ENCODE data around the gene CCDC127. TPM values are rescaled to one million over a fixed set of nuclear protein-coding genes. Genes with fewer than 3 reads are reported as not detected.
"Not testable (repeated sequence)": the region's sequence is repeated elsewhere in the genome, so short reads cannot be mapped to it uniquely, and the experiment has no call there.

The CCDC127 gene
- total RNA-seq, 1 donor from 2014 or later, result 6.5 TPM

DNA sequence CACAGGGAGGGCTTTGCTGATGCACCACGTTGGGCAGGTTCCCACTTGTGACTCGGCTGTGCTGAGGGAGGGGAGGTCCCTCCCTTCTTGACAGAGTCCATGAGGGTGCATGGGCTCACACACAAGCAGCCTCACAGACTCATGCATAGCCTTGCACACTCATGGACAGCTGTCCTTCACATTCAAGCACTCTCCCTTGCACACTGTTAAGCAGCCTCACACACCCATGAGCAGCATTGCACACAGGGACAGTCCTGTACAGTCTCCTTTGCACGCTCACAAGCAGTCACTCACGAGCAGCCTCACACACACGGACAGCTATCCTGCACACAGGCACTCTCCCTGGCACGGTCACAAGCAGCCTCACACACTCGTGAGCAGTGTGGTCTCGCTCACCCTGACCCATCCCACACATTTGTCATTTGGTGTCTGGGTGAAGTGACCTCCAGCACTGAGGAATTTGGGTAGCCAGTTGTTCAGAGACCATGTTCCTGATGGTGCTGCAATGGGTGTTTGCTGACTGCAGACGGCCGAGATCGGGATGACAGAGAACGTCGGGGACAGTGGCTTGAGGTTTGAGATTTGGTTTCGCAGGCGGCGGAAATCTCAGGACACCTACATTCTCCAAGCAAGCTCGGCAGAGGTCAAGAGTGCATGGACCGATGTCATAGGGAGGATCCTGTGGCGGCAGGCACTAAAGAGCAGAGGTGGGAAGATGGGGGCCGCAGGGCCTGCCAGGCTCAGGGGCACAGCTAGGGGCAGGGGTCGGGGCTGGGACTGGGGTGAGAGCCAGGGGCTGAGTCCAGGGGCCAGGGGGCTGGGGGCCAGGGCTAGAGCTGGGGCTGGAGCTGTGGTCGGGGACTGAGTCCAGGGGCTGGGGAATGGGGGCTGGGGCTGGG is 44.3 kb downstream of the CCDC127 start:
- intact Hi-C loops (cut with micrococcal nuclease), result no loop called here

- intact Hi-C loops (cut with micrococcal nuclease), result no loop called here
Measured at GRCh38 chr5:172841-173251, 45.1 kb downstream of the CCDC127 start.

GRCh38 chr5:172421-172820 is 45.5 kb downstream of the CCDC127 start:
- intact Hi-C loops (cut with micrococcal nuclease), result no loop called here

GRCh38 chr5:171801-172331 is 46.1 kb downstream of the CCDC127 start:
- intact Hi-C loops (cut with micrococcal nuclease), result no loop called here

GRCh38 chr5:170971-171800 is 46.8 kb downstream of the CCDC127 start:
- intact Hi-C loops (cut with micrococcal nuclease), result no loop called here

DNA sequence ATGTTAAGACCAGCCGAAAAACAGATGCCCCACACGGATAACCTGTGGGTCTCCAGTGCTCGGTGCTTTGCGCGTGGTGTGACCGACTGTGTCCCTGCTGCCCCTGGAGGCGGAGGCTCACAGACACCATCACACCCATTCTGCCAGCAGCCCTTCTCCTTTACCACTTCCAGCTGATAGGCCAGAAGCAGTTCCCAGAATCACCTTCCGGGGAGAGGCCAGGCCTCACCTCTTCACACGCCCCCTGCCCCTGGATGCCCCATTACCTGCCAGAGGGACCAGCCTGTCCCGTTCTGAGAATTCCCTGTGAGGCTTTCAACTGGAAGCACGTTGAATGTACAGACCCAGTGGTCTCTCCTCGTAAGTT is 48.2 kb downstream of the CCDC127 start:
- intact Hi-C loops (cut with micrococcal nuclease), result no loop called here

DNA sequence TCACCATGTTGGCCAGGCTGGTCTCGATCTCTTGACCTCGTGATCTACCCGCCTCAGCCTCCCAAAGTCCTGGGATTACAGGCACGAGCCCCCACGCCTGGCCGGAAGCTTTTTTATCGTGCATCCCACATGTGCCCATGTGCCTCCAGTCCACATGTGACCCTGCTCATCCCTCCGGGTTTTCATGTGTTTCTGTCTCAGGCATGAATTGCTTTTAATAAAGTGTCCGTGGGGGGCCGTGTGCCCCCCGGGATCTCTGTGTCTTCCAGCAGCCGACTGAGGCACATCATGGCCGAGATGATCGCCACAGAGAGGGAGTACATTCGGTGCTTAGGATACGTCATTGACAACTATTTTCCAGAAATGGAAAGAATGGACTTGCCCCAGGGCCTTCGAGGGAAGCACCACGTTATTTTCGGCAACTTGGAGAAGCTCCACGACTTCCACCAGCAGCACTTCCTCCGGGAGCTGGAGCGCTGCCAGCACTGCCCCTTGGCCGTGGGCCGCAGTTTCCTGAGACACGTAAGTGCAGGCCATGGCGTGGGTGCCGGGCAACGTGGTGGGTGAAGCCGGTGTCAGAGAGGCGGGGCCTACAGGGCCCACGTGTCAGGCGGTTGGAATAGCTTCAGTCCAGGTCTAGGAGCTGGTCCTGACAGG is 48.8 kb downstream of the CCDC127 start:
- intact Hi-C loops (cut with micrococcal nuclease), result no loop called here

GRCh38 chr5:167982-168660 is 49.8 kb downstream of the CCDC127 start:
- intact Hi-C loops (cut with micrococcal nuclease), result no loop called here

DNA sequence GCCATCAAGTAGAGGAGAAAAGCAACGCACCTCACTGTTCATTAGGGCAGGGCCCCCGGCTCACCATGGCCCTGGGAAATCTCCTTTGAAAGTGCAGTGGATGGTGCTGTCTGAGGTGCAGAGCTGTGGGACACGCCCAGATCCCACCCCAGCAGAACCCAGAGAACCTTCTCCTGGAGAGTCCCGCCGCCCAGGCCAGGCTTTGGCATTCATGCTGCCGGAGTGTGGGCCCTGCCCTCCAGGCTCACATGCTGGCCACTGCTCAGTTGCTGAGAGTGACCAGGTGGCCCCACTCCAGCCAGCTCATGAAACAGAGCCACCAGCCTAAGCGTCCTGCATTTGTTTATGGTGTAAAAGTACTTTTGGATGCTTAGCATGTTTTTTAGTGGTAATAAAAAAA is 50.4 kb downstream of the CCDC127 start:
- intact Hi-C loops (cut with micrococcal nuclease), result no loop called here

GRCh38 chr5:166441-167372 is 51.2 kb downstream of the CCDC127 start:
- intact Hi-C loops (cut with micrococcal nuclease), result no loop called here

- intact Hi-C loops (cut with micrococcal nuclease), result not testable (repeated sequence)
Measured at GRCh38 chr5:164783-165182, 53.2 kb downstream of the CCDC127 start.

DNA sequence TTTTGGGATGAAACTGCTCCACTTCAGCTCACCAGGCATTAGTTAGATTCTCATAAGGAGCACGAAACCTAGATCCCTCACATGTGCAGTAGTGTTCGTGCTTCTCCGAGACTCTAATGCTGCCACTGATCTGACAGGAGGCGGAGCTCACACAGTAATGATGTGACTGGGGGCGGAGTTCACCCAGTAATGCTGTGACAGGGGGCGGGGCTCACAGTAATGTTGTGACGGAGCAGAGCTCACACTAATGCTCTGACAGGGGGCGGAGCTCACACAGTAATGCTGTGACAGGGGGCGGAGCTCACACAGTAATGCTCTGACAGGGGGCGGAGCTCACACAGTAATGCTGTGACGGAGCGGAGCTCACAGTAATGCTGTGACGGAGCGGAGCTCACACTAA is 53.7 kb downstream of the CCDC127 start:
- intact Hi-C loops (cut with micrococcal nuclease), result no loop called here

DNA sequence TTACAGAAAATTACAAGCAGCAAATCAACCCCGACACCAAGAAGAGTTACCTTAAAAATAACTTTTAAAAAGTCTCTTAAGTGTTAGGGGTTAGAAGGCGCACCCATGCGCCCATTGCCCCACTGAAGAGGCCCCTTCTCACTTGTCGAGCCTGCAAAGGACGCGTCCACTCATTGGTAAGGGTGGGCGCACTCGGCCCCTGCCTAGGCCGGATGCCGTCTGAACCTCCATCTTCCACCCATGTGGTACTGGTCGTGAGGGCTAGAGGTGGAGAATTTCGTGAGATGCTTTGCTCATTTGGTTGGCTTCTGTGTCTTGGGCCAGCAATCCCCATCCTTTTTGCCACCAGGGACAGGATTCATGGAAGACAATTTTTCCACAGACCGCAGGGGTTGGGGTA is 54.1 kb downstream of the CCDC127 start:
- intact Hi-C loops (cut with micrococcal nuclease), result no loop called here

DNA sequence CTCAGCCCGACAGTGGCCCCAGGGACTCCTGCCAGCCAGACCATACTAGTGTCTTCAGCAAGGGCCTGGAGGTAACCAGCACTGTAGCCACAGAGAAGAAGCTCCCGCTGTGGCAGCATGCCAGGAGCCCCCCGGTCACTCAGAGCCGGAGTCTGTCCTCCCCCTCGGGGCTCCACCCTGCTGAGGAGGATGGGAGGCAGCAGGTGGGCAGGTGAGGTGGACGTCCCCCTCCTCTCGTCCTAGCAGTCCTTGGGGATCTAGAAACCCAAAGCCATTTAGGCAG is 54.7 kb downstream of the CCDC127 start:
- intact Hi-C loops (cut with micrococcal nuclease), result no loop called here

DNA sequence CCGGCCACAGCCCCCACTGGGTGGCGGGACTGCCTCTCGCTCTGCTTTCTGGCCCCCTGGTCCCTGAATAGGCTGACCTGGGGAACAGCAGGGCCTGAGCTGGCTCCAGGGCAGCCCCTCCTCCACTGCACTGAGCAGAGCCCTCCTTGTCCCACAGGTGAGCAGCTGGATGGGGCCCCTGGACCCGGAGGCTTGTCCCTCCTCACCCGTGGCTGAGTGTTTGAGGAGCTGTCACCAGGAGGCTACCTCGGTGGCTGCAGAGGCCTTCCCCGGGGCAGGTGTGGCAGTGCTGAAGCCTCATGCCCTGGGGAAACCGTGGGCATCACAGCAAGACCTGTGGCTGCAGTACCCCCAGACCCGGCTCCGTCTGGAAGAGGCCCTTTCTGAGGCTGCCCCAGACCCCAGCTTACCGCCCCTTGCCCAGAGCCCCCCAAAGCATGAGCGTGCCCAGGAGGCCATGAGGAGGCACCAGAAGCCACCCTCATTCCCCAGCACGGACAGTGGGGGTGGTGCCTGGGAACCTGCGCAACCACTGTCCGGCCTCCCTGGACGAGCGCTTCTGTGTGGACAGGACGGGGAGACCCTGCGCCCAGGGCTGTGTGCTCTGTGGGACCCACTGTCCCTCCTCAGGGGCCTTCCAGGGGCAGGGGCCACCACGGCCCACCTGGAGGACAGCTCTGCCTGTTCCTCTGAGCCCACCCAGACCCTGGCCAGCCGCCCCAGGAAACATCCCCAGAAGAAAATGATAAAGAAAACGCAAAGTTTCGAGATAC is 55.2 kb downstream of the CCDC127 start:
- intact Hi-C loops (cut with micrococcal nuclease), result no loop called here

DNA sequence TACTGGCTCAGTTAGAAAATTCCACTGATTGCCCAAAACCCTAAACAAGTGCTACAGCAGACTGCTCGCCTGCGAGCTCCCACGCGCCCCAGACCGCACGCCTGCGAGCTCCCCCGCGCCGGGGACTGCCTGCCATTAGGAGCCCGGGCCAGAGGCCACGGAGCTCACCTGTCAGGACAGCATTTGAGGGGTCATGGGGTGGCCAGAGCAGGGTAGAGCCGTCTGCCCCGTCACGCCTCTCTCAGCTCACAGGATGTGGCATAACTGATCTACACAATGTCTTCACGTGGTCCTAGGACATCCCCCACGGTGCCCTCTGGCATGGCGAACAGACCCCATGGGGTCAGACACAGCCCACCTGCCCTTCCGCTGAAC is 55.8 kb downstream of the CCDC127 start:
- intact Hi-C loops (cut with micrococcal nuclease), result no loop called here

DNA sequence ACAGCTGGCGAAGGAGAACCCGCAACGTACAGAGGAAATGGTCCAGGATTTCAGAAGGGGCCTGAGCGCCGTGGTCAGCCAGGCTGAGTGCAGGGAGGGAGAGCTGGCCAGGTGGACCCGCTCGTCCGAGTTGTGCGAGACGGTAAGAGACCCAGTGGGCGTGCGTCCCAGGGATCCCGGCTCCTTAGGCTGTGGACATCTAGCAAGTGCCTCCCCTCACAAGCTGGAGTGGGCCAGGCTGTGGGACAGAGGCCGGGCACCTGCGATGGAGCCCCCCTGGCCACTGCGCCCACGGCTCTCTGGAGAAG is 56.2 kb downstream of the CCDC127 start:
- intact Hi-C loops (cut with micrococcal nuclease), result no loop called here

DNA sequence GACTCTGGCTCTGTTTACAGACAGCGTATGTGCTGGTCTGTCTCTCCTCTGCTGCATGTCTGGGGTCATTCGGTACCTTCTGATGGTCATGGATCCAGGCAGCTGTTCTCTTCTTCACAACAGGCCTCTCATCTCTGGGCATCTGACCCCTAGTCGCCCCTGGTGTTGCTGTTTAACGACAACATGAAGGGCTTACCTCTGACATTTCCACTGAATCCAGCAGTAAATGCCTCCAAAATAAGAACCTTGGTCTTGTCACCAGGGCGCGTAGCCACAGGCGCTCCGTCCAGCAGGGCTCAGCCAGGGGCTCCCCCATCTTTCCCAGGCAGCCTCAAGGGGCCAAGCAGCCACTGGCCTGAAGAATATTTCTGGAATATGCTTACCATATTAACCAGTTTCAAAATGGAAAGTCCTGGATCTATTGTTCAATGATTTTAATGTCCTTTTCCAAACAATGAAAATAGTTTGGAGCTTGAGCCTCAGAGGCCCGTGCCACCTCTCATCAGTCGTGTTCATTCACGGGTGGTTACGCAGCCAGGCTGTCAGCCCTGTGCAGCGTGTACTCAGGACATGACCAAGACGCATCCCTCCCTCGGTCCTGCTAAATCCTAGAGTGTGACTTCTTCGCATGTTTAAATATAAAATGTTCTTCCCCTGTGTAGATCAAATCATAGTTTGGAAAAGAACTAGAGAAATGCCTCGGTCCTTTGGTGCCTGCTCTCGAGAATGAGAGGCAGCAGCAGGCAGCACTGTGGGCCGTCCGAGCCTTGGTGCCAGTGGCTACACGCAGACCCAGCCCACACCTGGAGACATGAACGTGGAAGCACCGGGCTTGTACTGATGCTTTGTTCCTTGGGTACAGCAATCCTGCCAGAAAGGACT is 56.8 kb downstream of the CCDC127 start:
- intact Hi-C loops (cut with micrococcal nuclease), result no loop called here

DNA sequence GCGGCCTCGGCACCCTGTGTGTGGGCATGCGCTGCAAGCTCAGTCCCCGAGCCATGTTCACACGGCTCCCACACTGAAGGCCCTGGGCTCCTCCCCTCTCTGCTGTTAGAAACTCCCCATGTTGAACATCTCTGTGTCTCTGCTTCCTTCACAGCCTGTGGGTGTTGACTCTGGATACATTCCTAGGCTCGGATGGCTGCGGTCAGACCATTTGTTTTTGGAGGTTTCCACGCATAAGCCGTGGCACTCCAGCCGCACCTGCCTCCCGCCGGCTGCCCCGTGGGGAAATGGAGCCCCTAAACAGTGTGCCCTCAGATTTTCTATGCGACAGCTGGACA is 57.8 kb downstream of the CCDC127 start:
- intact Hi-C loops (cut with micrococcal nuclease), result no loop called here
